Keratinocyte (primary cell): ENCODE measurements around the gene SLC39A11.
"Not testable (repeated sequence)": the region's sequence is repeated elsewhere in the genome, so short reads cannot be mapped to it uniquely, and the experiment has no call there.

Experiments
- CTCF ChIP-seq, 3 experiments: IDR thresholded peaks in 1 of 3; conservative IDR thresholded peaks in 1 of 3; optimal IDR thresholded peaks in 1 of 3; 2 replicates in 2 of 3; 3 replicates in 1 of 3; pipeline versions ENCODE3 to v1.5.1; 2011; ENCODE audit warnings: low read length in 3 of 3, mild to moderate bottlenecking in 3 of 3, moderate library complexity in 2 of 3, control low read depth in 1 of 3, inconsistent platforms in 1 of 3; ENCODE audit not compliant: insufficient read depth in 2 of 3; ENCODE audit errors: extremely low read depth in 1 of 3
- EZH2 ChIP-seq: IDR thresholded peaks from one replicate; pipeline ENCODE4 v1.6.1; 2012; ENCODE audit warnings: inconsistent platforms, mild to moderate bottlenecking, low read length, moderate library complexity

- not testable (repeated sequence) for TF ChIP-seq CTCF (optimal IDR thresholded peaks at IDR 0.05 in 1 of 3, IDR thresholded peaks at IDR 0.05 in 1 of 3, conservative IDR thresholded peaks at IDR 0.05 in 1 of 3; ENCODE audit: extremely low read depth in 1 of 3, insufficient read depth in 2 of 3, low read length in 3 of 3); EZH2
Measured at GRCh38 chr17:72761893-72762575, 330.5 kb downstream of the SLC39A11 start.
